GM13977 (cell line): ENCODE results near the gene LMF1.

Experiments
- DNase-seq: peaks from one replicate; pipeline ENCODE4 v3.0.0; 2012; ENCODE audit warnings: low spot score
- in situ Hi-C: fragments of 300-500 bp; cut with MboI; formaldehyde crosslinking; loops from one replicate; pipeline ENCODE4 v1.12.0; 2022; ENCODE audit warnings: low sequenced_read_pairs, low pct_unique_long_range_greater_than_20kb, mixed read lengths, inconsistent platforms; ENCODE audit not compliant: unreplicated experiment
- TF ChIP-seq, protein P1 (sequence below): IDR thresholded peaks from 2 replicates; pipeline ENCODE4 v1.5.1; 2012; ENCODE audit warnings: mild to moderate bottlenecking, control low read depth; ENCODE audit not compliant: insufficient read depth; ENCODE audit errors: extremely low read depth, missing control alignments

Gene LMF1

DNA sequence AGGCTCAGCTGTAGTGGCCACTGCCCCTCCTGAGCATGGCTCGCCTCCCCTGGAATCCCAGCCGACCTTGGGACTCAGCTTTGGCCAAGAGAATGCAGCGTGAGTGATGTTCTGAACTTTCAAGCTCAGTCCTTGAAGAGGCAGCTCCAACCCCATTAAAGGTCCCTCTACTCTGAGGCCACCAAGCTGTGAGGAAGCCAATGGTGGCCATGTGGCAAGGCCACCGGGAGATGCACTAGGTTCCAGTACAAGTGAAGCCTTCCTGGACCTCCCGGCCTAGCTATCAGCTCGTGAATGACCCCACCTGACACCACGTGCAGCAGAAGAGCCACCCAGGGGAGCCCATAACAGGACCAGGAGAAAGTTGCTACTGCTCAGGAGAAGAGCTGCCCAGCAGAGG is 88.5 kb downstream of the LMF1 start:
- in situ Hi-C loops, result no loop called here
- TF ChIP-seq, protein P1, sequence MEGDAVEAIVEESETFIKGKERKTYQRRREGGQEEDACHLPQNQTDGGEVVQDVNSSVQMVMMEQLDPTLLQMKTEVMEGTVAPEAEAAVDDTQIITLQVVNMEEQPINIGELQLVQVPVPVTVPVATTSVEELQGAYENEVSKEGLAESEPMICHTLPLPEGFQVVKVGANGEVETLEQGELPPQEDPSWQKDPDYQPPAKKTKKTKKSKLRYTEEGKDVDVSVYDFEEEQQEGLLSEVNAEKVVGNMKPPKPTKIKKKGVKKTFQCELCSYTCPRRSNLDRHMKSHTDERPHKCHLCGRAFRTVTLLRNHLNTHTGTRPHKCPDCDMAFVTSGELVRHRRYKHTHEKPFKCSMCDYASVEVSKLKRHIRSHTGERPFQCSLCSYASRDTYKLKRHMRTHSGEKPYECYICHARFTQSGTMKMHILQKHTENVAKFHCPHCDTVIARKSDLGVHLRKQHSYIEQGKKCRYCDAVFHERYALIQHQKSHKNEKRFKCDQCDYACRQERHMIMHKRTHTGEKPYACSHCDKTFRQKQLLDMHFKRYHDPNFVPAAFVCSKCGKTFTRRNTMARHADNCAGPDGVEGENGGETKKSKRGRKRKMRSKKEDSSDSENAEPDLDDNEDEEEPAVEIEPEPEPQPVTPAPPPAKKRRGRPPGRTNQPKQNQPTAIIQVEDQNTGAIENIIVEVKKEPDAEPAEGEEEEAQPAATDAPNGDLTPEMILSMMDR, result no peak
- no peak for DNase-seq

- TF ChIP-seq, protein P1, result no peak
- in situ Hi-C loops, result no loop called here
- DNase-seq, result no peak
Observed at GRCh38 chr16:881219-882097, 89.3 kb downstream of the LMF1 start.

- TF ChIP-seq, protein P1, result no peak
- in situ Hi-C loops, result no loop called here
- no peak for DNase-seq
Observed at GRCh38 chr16:880471-881171, 90.2 kb downstream of the LMF1 start.

- TF ChIP-seq, protein P1, result no peak
- no peak for DNase-seq
- in situ Hi-C loops, result no loop called here
Observed at GRCh38 chr16:879986-880385, 90.8 kb downstream of the LMF1 start.

GRCh38 chr16:879461-879861 is 91.3 kb downstream of the LMF1 start:
- in situ Hi-C loops, result no loop called here

DNA sequence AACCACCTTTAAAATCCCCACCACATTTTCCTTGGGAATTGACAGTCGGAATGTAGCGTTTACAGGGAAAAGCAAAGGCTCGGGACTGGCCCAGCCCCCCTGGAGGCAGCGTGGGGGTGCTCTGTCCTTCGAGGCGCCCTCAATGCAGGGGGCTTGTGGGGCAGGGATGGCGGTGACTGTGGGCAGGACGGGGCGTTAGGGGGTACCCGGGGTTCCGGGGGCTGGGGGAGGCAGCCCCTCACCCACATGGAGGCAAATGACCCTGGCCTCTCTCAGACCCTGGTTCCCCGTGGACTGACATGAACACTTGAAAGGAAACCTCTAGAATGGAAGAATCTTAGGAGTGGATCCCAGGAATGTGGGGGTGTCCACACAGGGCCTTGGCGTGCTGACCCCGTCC is 91.9 kb downstream of the LMF1 start:
- DNase-seq, result no peak
- in situ Hi-C loops, result no loop called here
- TF ChIP-seq, protein P1, result no peak

More at GRCh38 chr16:879461-879861, 91.3 kb downstream of the LMF1 start:
- no peak for DNase-seq
- TF ChIP-seq, protein P1, result no peak
